Measurements from ENCODE around the gene CLN6.
"Not testable (repeated sequence)": the region's sequence is repeated elsewhere in the genome, so short reads cannot be mapped to it uniquely, and the experiment has no call there.

The CLN6 gene

DNA sequence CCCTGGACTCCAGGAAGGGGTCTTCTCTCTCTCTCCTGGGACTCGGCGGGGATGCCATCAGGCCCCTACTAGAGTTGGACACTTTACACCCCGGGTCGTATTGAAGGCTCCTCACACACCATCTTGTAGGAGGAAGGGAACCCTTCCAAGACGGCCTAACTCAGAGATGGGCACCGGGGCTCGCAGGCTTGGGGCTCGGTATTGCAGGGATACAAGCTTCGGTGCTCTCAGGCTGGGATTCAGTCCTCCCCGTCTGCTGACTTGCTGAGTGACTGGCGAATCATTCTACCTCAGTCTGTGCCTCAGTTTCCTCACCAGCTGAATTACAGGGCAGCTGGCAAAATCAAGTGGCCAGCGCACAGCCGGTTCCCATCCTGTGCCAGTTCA lies 24.0 kb downstream of the CLN6 start:
- DNase-seq = no peak

DNA sequence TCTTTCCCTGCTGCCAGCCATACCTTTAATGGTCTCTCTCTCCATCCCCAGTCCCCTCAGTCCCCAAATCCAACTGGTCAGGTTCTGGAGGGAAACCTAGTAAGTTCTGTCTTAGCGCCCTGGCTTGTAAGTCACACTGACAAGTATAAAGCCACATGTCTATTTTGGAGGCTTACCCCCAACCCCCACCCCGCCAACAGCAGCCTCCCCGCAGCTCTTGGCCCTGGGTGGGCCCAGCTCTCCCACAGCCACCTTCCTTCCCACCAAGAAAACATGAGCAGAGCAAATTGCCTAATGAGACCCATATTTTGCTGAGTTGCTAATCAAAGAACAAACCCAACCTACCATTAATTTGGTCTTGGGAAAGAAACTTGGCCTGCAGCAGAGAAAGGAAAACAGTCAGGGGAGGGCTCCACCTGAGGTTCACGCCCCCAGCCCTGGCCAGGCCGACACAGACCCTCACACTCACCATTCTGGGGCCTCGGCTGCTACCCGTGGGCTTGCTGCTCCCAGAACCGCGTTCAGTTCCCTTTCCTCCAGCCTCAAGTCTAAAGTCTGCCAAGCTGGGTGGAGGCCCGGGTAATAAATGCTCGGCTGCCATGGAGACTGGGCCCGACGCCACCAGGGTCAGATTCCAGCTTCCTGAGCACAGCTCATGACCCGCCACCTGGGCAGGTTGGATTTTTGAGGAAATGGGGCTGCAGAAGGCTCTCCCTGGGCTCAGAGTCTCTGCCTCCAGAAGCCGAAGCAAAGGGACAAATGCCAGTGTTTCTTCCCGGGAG lies 24.6 kb downstream of the CLN6 start, which contains the start of gene CALML4:
CALML4 (minus strand) TSS at position 557 of the 782 bp plus-strand sequence; CDS start at position 472, 85 bp downstream.
- peak in 1 of 2 donors; percentile 34 for DNase-seq

DNA sequence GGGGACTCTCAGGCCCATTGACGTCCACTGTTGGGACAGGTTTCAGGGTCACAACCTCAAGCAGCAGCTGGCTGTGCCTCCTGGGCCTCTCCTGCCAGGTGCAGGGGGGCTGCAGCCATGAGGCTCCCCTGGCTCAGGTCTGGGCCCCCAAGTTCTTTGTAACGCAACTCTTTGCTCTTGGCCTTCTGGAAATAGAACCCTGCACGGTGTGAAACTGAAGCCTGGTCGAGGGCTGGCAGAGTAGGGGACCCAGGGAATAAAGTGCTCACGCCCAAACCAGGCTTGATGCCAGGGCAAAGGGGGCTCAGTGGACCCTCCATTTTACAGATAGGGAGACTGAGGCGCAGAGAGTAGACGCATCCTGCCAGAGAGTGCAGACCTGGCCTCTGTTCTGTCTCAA lies 25.2 kb downstream of the CLN6 start:
- DNase-seq = no peak

- no peak for DNase-seq
These were observed 25.6 kb downstream of the CLN6 start for GRCh38 chr15:68203956-68204355.

DNA sequence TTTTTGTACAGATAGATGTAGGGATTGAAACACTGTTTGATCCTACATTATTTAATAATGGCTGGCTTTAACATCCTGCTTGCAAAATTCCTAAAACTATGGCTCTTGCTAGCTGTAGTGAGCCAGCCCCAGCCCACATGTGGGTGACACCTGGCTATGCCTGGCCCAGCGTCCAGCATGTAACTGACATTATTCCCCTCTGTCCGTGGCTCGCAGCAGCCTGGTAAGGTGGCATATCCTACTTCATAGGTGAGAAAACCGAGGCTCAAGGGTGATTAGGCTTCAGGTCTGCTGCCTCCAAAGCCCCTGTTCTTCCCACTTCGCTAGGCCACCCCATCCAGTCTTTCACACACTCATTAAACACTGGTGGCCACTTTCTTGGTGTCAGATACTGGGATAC lies 26.0 kb downstream of the CLN6 start:
- DNase-seq = no peak

GRCh38 chr15:68202994-68203393 lies 26.5 kb downstream of the CLN6 start:
- not testable (repeated sequence) for DNase-seq

- DNase-seq = no peak
These were observed 27.7 kb downstream of the CLN6 start for GRCh38 chr15:68201879-68202261.

DNA sequence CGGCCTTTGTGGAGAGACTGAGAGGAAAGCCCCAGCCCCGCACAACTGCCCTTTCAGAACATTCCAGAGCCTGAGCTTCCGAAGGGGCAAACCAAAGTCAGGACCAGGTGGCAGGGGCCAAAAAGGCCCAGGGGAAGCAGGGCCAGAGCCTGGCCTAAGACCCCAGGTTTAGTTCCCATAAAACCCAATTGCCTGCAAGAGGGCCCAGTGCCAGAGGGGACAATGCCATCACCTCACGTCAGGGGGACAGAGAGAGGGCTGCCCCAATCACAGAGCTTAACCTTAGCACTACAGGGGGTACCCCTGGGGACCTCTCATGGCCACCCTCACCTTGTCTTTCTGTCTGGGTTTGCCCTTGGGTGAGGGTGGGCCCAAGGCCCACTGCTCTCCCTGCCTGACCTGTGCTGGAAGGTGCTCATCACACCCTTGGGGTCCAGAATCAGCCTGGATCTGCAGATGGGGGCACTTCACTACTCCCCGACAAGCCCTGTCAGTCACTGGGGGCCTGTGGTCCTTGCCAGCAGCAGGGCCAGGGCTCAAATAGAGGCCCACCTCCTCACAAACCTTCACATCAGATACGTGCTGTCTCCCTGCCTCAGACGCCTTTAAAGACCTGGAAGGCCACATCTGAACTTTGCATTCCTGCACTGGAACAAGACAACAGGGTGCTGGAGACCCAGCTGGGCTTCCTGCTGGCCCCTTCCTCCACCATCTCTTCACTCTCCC lies 28.2 kb downstream of the CLN6 start:
- no peak for DNase-seq

- DNase-seq = no peak
These were observed 29.3 kb downstream of the CLN6 start for GRCh38 chr15:68200016-68200861.

GRCh38 chr15:68199340-68199739 lies 30.2 kb downstream of the CLN6 start:
- no peak for DNase-seq

DNA sequence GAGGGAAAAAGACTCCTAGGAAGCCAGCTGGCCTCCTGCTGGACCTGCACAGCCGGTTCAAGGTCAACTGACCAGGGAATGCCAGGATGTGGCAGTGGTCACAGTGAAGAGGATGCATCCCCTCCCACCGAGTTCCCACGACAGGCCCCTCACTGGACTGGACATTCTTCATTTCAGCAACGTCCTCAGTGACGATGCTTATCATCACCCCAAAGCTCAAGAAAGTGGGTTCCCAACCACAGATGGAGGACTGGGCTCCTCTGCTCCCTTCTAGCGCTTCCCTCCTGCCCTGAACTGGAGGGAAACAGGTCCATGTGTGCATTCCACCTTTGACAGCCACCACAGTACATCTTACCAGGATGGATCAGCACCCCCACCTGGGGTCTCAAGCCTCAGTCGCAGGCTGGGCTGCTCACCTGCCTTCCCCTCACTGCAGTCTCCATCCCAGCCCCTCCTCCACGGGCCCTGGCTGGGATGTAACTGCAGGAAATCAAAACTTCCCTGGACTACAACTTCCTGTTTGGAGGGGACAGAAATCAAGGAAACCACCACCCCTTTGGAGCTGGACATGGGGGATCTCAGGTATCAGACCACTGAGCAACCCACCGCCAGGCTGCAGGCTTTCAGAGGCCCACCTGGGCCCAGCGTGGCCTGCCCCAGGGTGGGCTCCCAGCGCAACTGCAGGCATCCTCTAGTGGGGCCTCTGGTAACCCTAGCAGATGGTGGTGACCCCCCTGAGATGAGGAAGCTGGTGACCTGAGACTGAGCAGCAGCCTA lies 31.7 kb downstream of the CLN6 start:
- no peak for DNase-seq

GRCh38 chr15:68197170-68197492 lies 32.4 kb downstream of the CLN6 start:
- no peak for DNase-seq

- DNase-seq = no peak
These were observed 32.9 kb downstream of the CLN6 start for GRCh38 chr15:68196445-68197169.

DNA sequence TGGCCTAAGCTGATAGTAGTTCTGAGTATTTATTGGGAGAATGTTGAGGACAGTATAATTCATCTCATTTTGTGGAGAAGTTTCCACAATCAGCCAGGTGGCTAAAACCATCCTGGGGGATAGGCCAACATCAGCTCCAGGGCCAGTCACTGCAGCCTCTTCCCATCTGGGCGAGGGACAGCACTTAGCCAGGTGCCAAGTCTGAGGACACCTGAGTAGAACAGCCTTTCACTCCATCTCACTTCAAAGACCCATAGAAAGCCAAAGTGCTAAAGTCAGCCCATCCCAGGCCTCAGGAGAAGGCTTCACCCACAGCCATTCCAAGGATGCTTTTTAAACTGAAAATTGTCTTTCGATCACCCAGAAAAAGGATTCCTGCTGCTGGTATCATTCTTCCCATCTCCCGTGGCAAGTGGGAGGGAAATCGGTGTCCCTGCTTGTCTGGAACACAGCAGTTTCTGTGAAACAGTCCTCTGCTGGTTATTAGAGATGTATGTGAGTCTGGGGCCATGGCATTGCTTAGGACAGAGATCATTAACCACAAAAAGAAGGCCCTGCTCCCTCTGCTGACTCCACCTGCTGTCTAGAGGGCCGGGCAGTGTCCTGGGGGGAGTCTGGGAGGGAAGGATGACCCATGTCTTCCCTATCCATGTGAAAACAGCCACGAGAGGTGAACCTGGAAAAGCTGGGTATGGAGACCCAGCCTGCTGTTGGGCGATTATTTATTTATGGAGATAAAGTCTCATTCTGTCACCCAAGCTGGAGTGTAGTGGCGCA lies 34.0 kb downstream of the CLN6 start:
- no peak for DNase-seq

GRCh38 chr15:68192804-68193486 lies 36.6 kb downstream of the CLN6 start:
- peak in 1 of 2 donors; percentile 21 for DNase-seq

DNA sequence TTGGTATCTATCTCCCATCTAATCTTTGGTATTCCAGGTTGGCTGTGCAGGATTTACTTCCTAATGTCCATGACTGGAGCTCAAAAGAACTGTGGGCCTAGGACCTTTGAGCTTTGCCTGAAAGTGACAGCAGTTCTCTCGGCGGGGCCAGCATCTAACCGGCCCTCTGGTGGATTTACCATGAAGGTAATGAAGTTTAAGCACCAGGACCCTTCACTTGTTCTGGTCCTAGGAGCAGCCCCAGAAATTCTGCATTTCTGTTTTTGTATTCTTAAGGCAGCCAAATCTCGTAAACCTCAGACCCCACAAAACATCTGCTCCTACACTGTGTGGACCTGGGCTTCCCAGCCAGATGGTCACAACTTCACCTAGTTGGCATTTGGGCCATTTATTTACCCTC lies 37.4 kb downstream of the CLN6 start:
- no peak for DNase-seq

DNA sequence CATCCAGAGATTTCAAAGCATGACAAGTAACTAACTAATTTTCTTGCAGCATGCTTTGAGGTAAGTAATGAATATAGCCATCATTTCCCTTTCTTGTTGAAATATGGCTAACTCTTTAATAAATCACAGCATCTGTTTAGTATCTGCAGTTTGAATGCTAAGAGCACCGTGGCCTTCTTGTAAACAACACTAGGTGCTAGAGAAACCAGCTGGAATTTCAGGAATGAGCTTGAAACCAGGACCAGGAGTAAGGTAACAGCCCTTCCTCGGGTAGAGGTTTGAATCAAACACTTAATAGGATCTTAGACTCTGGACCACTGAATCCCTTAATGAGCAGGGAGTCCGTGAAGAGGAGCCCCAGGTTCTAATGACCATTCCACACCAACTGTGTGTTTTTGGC lies 38.0 kb downstream of the CLN6 start:
- DNase-seq = no peak

DNA sequence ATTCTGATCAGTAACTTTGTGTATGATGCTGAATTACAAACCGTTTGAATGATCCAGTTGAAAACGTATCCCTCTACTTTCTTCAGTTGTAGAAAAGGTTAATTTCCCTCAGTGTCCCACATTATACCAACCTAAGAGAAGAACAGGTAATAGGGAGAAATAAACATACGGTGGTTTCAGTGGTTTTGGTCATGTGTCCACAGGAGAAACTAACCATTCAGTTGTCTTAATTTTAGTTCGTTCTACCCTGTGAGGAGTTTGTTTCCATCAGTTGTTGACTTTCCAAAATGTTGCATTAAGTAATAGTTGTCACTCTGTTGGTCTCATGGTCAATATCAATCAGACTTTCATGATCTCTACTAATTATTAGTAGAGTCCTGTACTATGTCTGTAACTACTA lies 39.5 kb downstream of the CLN6 start:
- DNase-seq = no peak

- DNase-seq = no peak
These were observed 40.9 kb downstream of the CLN6 start for GRCh38 chr15:68188647-68189046.

DNA sequence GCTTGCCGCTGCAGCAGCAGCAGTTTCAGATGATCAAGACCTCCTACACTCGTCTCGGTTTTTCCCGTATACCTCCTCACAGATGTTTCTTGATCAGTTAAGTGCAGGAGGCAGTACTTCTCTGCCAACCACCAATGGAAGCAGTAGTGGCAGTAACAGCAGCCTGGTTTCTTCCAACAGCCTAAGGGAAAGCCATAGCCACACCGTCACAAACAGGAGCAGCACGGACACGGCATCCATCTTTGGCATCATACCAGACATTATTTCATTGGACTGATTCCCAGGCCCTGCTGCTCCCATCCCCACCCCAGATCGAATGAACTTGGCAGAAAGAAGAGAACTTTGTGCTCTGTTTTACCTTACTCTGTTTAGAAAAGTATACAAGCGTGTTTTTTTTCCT lies 42.0 kb downstream of the CLN6 start:
- DNase-seq = peak; percentile 34 to 46

Data from hippocampal formation (tissue), 2 donors.